Endothelial cell of umbilical vein (primary cell): Measurements from ENCODE around the gene HIKESHI. TPM values are rescaled to one million over a fixed set of nuclear protein-coding genes. Genes with fewer than 3 reads are reported as not detected.

Experiments used
- BruUV-seq: library from RNA; stranded (reverse); fragments of 400-500 nt; replicated peaks from 2 replicates; lab custom pipeline; 2021; lab: Mats Ljungman, UMichigan
- CTCF ChIA-PET: fragments of 300-600, 350-600 bp; sonication (Branson Sonifier 250); formaldehyde crosslinking; loops from one replicate; lab custom pipeline; 2021; ENCODE audit warnings: antibody characterized with exemption, inconsistent platforms; lab: Charles Lee
- POLR2A ChIA-PET: fragments of 300-600, 350-600 bp; sonication (Branson Sonifier 250); formaldehyde crosslinking; loops from one replicate; lab custom pipeline; 2021; ENCODE audit warnings: antibody characterized with exemption, inconsistent platforms; lab: Charles Lee
- DNase-seq: peaks from one replicate; pipeline ENCODE4 v3.0.0-alpha.2; 2011; ENCODE audit warnings: low read depth, low spot score
- FAIRE-seq: peaks from 2 replicates; lab custom pipeline; 2011; peaks lifted over from hg19 to GRCh38; lab: Jason Lieb, UNC
- H2AFZ ChIP-seq: 2 replicates; pipeline ENCODE4 v1.6.0; 2012; ENCODE audit warnings: low read depth, low read length, control low read depth, inconsistent platforms
- H3K27ac ChIP-seq: 2 replicates; pipeline ENCODE4 v1.5.1; 2011; ENCODE audit warnings: low read depth, mild to moderate bottlenecking, control low read depth, low read length, moderate library complexity; ENCODE audit not compliant: insufficient read depth
- H3K27me3 ChIP-seq, 2 experiments: 2 replicates each; pipeline versions ENCODE4 v1.6.0 to v1.6.1; 2011; ENCODE audit warnings: low read length in 2 of 2, mixed read lengths in 1 of 2; ENCODE audit not compliant: control insufficient read depth in 2 of 2, insufficient read depth in 2 of 2
- H3K36me3 ChIP-seq, 2 experiments: 2 replicates in 1 of 2; 3 replicates in 1 of 2; pipeline ENCODE4 v1.5.1; 2011; ENCODE audit warnings: low read length in 2 of 2, mild to moderate bottlenecking in 1 of 2, moderate library complexity in 1 of 2; ENCODE audit not compliant: control insufficient read depth in 2 of 2, insufficient read depth in 2 of 2; ENCODE audit errors: extremely low read depth in 1 of 2
- H3K4me1 ChIP-seq: 3 replicates; pipeline ENCODE4 v1.5.1; 2011; ENCODE audit warnings: mild to moderate bottlenecking, low read length; ENCODE audit not compliant: control insufficient read depth, insufficient read depth; ENCODE audit errors: extremely low read depth
- H3K4me2 ChIP-seq: 2 replicates; pipeline ENCODE4 v1.6.1; 2011; ENCODE audit warnings: low read length, control low read depth, mixed read lengths; ENCODE audit not compliant: insufficient read depth
- H3K4me3 ChIP-seq, 3 experiments: fragments of 200-600 bp in 1 of 3; sonication (generic), shearing (Covaris generic) in 1 of 3; replicated peaks in 1 of 3; 2 replicates each; pipeline ENCODE4 v1.5.1; 2011 to 2016; ENCODE audit warnings: control low read depth in 3 of 3, low read length in 3 of 3, mild to moderate bottlenecking in 2 of 3, inconsistent platforms in 1 of 3, low read depth in 1 of 3, moderate library complexity in 1 of 3; ENCODE audit not compliant: insufficient read depth in 1 of 3
- H3K79me2 ChIP-seq: 2 replicates; pipeline ENCODE4 v1.6.0; 2012; ENCODE audit warnings: low read length, inconsistent platforms; ENCODE audit not compliant: control insufficient read depth, insufficient read depth
- H3K9ac ChIP-seq: replicated peaks from 2 replicates; pipeline ENCODE3; 2011; ENCODE audit warnings: low read length, control low read depth; ENCODE audit not compliant: insufficient read depth; ENCODE audit errors: extremely low read depth
- H3K9me1 ChIP-seq: replicated peaks from 3 replicates; pipeline ENCODE4 v1.6.0; 2011; ENCODE audit warnings: mild to moderate bottlenecking, low read length; ENCODE audit not compliant: control insufficient read depth, insufficient read depth; ENCODE audit errors: extremely low read depth
- H3K9me3 ChIP-seq: replicated peaks from 2 replicates; pipeline ENCODE4 v1.5.1; 2012; ENCODE audit warnings: low read length, inconsistent platforms; ENCODE audit not compliant: control insufficient read depth, insufficient read depth
- H4K20me1 ChIP-seq: replicated peaks from 2 replicates; pipeline ENCODE3; 2011; ENCODE audit warnings: mild to moderate bottlenecking, low read length; ENCODE audit not compliant: control insufficient read depth, insufficient read depth; ENCODE audit errors: extremely low read depth
- EZH2 ChIP-seq: IDR thresholded peaks from 2 replicates; pipeline ENCODE4 v1.6.1; 2012; ENCODE audit warnings: borderline replicate concordance, low read depth, mild to moderate bottlenecking, moderate library complexity, low read length, inconsistent platforms; ENCODE audit not compliant: severe bottlenecking
- FOS ChIP-seq: IDR thresholded peaks from 2 replicates; pipeline ENCODE4 v1.6.1; 2011; ENCODE audit warnings: mild to moderate bottlenecking, low read length, moderate library complexity, borderline replicate concordance; ENCODE audit not compliant: insufficient read depth
- GATA2 ChIP-seq: IDR thresholded peaks from 2 replicates; pipeline ENCODE4 v1.7.0; 2011; ENCODE audit warnings: low read depth, mild to moderate bottlenecking, moderate library complexity, mixed read lengths, low read length; ENCODE audit not compliant: insufficient read length, insufficient read depth
- JUN ChIP-seq: IDR thresholded peaks from 2 replicates; pipeline ENCODE4 v1.6.1; 2011; ENCODE audit warnings: borderline replicate concordance, low read depth; ENCODE audit not compliant: insufficient read length, insufficient read depth
- MAX ChIP-seq: IDR thresholded peaks from 2 replicates; pipeline ENCODE4 v1.6.1; 2011; ENCODE audit not compliant: insufficient read depth, insufficient read length
- MYC ChIP-seq: IDR thresholded peaks from one replicate; pipeline ENCODE4 v1.6.1; 2011; ENCODE audit warnings: mild to moderate bottlenecking, low read depth, low read length
- POLR2A ChIP-seq: IDR thresholded peaks from 2 replicates; pipeline ENCODE4 v1.6.1; 2012; ENCODE audit warnings: low read depth, mild to moderate bottlenecking, control low read depth, low read length
- POLR2AphosphoS5 ChIP-seq: IDR thresholded peaks from 2 replicates; pipeline ENCODE4 v1.6.1; 2012; ENCODE audit warnings: low read depth, mild to moderate bottlenecking, control low read depth, low read length, moderate library complexity; ENCODE audit not compliant: insufficient read depth
- dilution Hi-C: fragments of 300-500 bp; cut with MboI; formaldehyde crosslinking; loops from one replicate; pipeline ENCODE4 v1.15.0; 2019; ENCODE audit warnings: low sequenced_read_pairs; ENCODE audit not compliant: extremely low pct_ligation_motif_present
- intact Hi-C: fragments of 100-400 bp; cut with micrococcal nuclease; formaldehyde crosslinking; loops from one replicate; pipeline ENCODE4 v1.10.0; 2022
- polyA plus RNA-seq, 4 experiments: library from polyadenylated mRNA; depleted of rRNA in 3 of 4; stranded (reverse) in 3 of 4; unstranded in 1 of 4; fragments of >200 nt; gene quantifications; 2 replicates each; pipeline versions ENCODE4 v1.2.1 to v1.2.3, GENCODE V29; 2011 to 2012; ENCODE audit warnings: missing spikeins in 1 of 4
- total RNA-seq: library from RNA; stranded (reverse); gene quantifications from 2 replicates; pipeline ENCODE4 v1.2.3, GENCODE V29; 2021
- TF ChIP-seq, protein P1 (sequence below), 2 donors: IDR thresholded peaks; 1 replicate in 1 of 2; 2 replicates in 1 of 2; pipeline ENCODE4 v1.5.1; 2011; ENCODE audit warnings: low read length in 2 of 2, mild to moderate bottlenecking in 2 of 2, moderate library complexity in 2 of 2, control low read depth in 1 of 2, inconsistent platforms in 1 of 2, low read depth in 1 of 2; ENCODE audit not compliant: insufficient read depth in 1 of 2; ENCODE audit errors: extremely low read depth in 1 of 2

The HIKESHI gene
- total and polyA plus RNA-seq, 2 donors (not counting 3 experiments of a cell fraction or from before 2014, with no cell fraction given) = 40.2 to 66.9 TPM

GRCh38 chr11:86292912-86293616 lies 9.0 kb upstream of the HIKESHI start:
- peaks cover 0 to 3% of the 10 kb centered on the region in 2 experiments for H3K27me3 ChIP-seq
- dilution Hi-C loops = no loop called here
- intact Hi-C loops = loop anchor here (1.0 to 10.0 kb wide), 3 partner anchors 352 to 628 kb away; partner anchors contain the start of genes CCDC83 and CREBZF
- FAIRE-seq (no peak), DNase-seq (no peak)
- no peaks in the 10 kb centered on the region for H3K36me3 ChIP-seq
- no peak overlapping the region for H3K4me3 ChIP-seq
- no TSS peak for BruUV-seq
- H3K27ac ChIP-seq = no peak overlapping the region
- H3K9me1 ChIP-seq = no peaks in the 10 kb centered on the region
- no peaks in the 10 kb centered on the region for H3K9me3 ChIP-seq
- CTCF ChIA-PET = interaction anchor here (2.3 to 2.9 kb wide), 2 partner anchors 351 to 438 kb away, joined by 11 to 23 read pairs; partner anchors contain the start of gene CCDC83
- no peak overlapping the region for H3K9ac ChIP-seq
- H3K4me1 ChIP-seq = no peaks in the 10 kb centered on the region
- H4K20me1 ChIP-seq = no peaks in the 10 kb centered on the region
- no peak overlapping the region for H3K4me2 ChIP-seq
- POLR2A ChIA-PET = interaction anchor here (0.7 kb wide), 1 partner anchor 264 kb away, joined by 6 read pairs; no protein-coding TSS in a partner anchor
- no peak overlapping the region for H2AFZ ChIP-seq
- TF ChIP-seq JUN (no peak), FOS (no peak), EZH2 (no peak), MAX (no peak), POLR2A (no peak), MYC (no peak), POLR2AphosphoS5 (no peak), GATA2 (no peak)
- TF ChIP-seq, protein P1, sequence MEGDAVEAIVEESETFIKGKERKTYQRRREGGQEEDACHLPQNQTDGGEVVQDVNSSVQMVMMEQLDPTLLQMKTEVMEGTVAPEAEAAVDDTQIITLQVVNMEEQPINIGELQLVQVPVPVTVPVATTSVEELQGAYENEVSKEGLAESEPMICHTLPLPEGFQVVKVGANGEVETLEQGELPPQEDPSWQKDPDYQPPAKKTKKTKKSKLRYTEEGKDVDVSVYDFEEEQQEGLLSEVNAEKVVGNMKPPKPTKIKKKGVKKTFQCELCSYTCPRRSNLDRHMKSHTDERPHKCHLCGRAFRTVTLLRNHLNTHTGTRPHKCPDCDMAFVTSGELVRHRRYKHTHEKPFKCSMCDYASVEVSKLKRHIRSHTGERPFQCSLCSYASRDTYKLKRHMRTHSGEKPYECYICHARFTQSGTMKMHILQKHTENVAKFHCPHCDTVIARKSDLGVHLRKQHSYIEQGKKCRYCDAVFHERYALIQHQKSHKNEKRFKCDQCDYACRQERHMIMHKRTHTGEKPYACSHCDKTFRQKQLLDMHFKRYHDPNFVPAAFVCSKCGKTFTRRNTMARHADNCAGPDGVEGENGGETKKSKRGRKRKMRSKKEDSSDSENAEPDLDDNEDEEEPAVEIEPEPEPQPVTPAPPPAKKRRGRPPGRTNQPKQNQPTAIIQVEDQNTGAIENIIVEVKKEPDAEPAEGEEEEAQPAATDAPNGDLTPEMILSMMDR (IDR thresholded peaks at IDR 0.05; ENCODE audit: extremely low read depth in 1 of 2, insufficient read depth in 1 of 2, low read depth in 1 of 2, low read length in 2 of 2) = no peak
- H3K79me2 ChIP-seq = no peaks in the 10 kb centered on the region
